HepG2 (cell line): ENCODE data around the gene GRIK4. TPM values are rescaled to one million over a fixed set of nuclear protein-coding genes. Genes with fewer than 3 reads are reported as not detected.

ENCODE experiments used
- ATAC-seq: fragments of 200-7000 bp; cut with Tn5 transposase; 3 replicates; pipeline ENCODE4 v1.9.1; 2020; ENCODE audit warnings: mild to moderate bottlenecking, moderate library complexity
- BruUV-seq: library from RNA; stranded (reverse); fragments of 400-500 nt; replicated peaks from 2 replicates; lab custom pipeline; 2021; lab: Mats Ljungman, UMichigan
- CTCF ChIA-PET: fragments of 300-600 bp; formaldehyde crosslinking; extraction: SDS; loops from one replicate; lab custom pipeline; 2021; ENCODE audit warnings: low total read pairs, inconsistent platforms, low intra/inter-chr PET ratio; lab: Yijun Ruan, JAX
- POLR2A ChIA-PET: fragments of 350-600 bp; sonication (Branson Sonifier 250); formaldehyde crosslinking; loops from one replicate; lab custom pipeline; 2020; ENCODE audit warnings: antibody characterized with exemption, inconsistent platforms; lab: Yijun Ruan, JAX
- DNase-seq: peaks from one replicate; pipeline ENCODE4 v3.0.0-alpha.2; 2015; ENCODE audit warnings: low spot score
- FAIRE-seq: peaks from 3 replicates; lab custom pipeline; 2011; peaks lifted over from hg19 to GRCh38; lab: Jason Lieb, UNC
- H2AFZ ChIP-seq: one replicate; pipeline ENCODE4 v1.6.1; 2011; ENCODE audit warnings: low read length, inconsistent platforms
- H3K27ac ChIP-seq: fragments of 300-600 bp; 3 replicates; pipeline ENCODE4 v1.8.0; 2011; ENCODE audit warnings: mixed run types, mild to moderate bottlenecking, mixed read lengths, low read length, inconsistent platforms; ENCODE audit not compliant: insufficient read depth; ENCODE audit errors: extremely low read length
- H3K27me3 ChIP-seq, 2 experiments: fragments of 200-600 bp in 1 of 2; 2 replicates in 1 of 2; 3 replicates in 1 of 2; pipeline versions ENCODE4 v1.6.0 to v1.8.0; 2011; ENCODE audit warnings: low read length in 2 of 2, mild to moderate bottlenecking in 2 of 2, moderate library complexity in 2 of 2, inconsistent platforms in 1 of 2; ENCODE audit not compliant: insufficient read depth in 2 of 2, control insufficient read depth in 1 of 2
- H3K36me3 ChIP-seq, 2 experiments: fragments of 200-600 bp in 1 of 2; replicated peaks in 1 of 2; 2 replicates in 1 of 2; 3 replicates in 1 of 2; pipeline versions ENCODE4 v1.5.1 to v1.8.0; 2011; ENCODE audit warnings: low read length in 2 of 2, inconsistent platforms in 1 of 2; ENCODE audit not compliant: insufficient read depth in 2 of 2, control insufficient read depth in 1 of 2
- H3K4me1 ChIP-seq: 2 replicates; pipeline ENCODE4 v1.5.1; 2012; ENCODE audit warnings: low read length, inconsistent platforms; ENCODE audit not compliant: insufficient read depth
- H3K4me2 ChIP-seq: 2 replicates; pipeline ENCODE4 v1.6.0; 2011; ENCODE audit warnings: low read depth, low read length, inconsistent platforms
- H3K4me3 ChIP-seq, 3 experiments: fragments of 200-600 bp in 1 of 3; sonication (generic), shearing (Covaris generic) in 1 of 3; replicated peaks in 1 of 3; 2 replicates each; pipeline ENCODE4 v1.5.1; 2011 to 2016; ENCODE audit warnings: low read length in 3 of 3, inconsistent platforms in 2 of 3, low read depth in 2 of 3, mild to moderate bottlenecking in 2 of 3, control low read depth in 1 of 3, mixed read lengths in 1 of 3; ENCODE audit not compliant: insufficient read depth in 1 of 3
- H3K79me2 ChIP-seq: one replicate; pipeline ENCODE4 v1.6.1; 2011; ENCODE audit warnings: low read length, inconsistent platforms; ENCODE audit not compliant: insufficient read depth
- H3K9ac ChIP-seq: 2 replicates; pipeline ENCODE4 v1.6.0; 2011; ENCODE audit warnings: mild to moderate bottlenecking, low read depth, low read length, inconsistent platforms; ENCODE audit not compliant: insufficient read depth
- H3K9me3 ChIP-seq: 2 replicates; pipeline ENCODE4 v1.5.1; 2012; ENCODE audit warnings: mild to moderate bottlenecking, low read length
- H4K20me1 ChIP-seq: 2 replicates; pipeline ENCODE4 v1.6.0; 2011; ENCODE audit warnings: inconsistent platforms, mild to moderate bottlenecking, low read length, moderate library complexity; ENCODE audit not compliant: insufficient read depth
- JUND ChIP-seq: sonication (generic); formaldehyde crosslinking; IDR thresholded peaks from 2 replicates; pipeline ENCODE4 v1.8.0; 2022; ENCODE audit warnings: mild to moderate bottlenecking, missing genetic modification reagents
- PRPF4 ChIP-seq: fragments of 200-400 bp; formaldehyde crosslinking; IDR thresholded peaks from 2 replicates; pipeline ENCODE4 v1.6.1; 2016; ENCODE audit warnings: low read length, low read depth; ENCODE audit not compliant: poor library complexity, severe bottlenecking
- SIN3A ChIP-seq: IDR thresholded peaks from 2 replicates; pipeline ENCODE4 v1.6.1; 2011; ENCODE audit warnings: low read depth, mild to moderate bottlenecking, control low read depth, low read length, borderline replicate concordance
- SNAPC4 ChIP-seq: sonication (generic); formaldehyde crosslinking; IDR thresholded peaks from 2 replicates; pipeline ENCODE4 v1.4.0; 2020; ENCODE audit warnings: mild to moderate bottlenecking, missing genetic modification reagents
- STAT5B ChIP-seq: sonication (generic); formaldehyde crosslinking; IDR thresholded peaks from 2 replicates; pipeline ENCODE4 v1.4.0; 2020; ENCODE audit warnings: missing genetic modification reagents
- ZBTB40 ChIP-seq, 2 experiments: fragments of 450-650 bp in 1 of 2; sonication (generic) in 1 of 2; formaldehyde crosslinking in 1 of 2; IDR thresholded peaks; 2 replicates each; pipeline versions ENCODE4 v1.6.1 to v1.8.0; 2016 to 2022; ENCODE audit warnings: antibody characterized with exemption in 1 of 2, mild to moderate bottlenecking in 1 of 2, missing genetic modification reagents in 1 of 2
- ZNF678 ChIP-seq: sonication (generic); formaldehyde crosslinking; IDR thresholded peaks from 2 replicates; pipeline ENCODE4 v1.4.0; 2020; ENCODE audit warnings: mild to moderate bottlenecking, missing genetic modification reagents
- ZNF83 ChIP-seq: sonication (generic); formaldehyde crosslinking; IDR thresholded peaks from 2 replicates; pipeline ENCODE4 v1.4.0; 2020; ENCODE audit warnings: missing genetic modification reagents, mild to moderate bottlenecking, borderline replicate concordance
- WGBS: methylation state at CpG from one replicate; pipeline ENCODE4 v1.1.6; 2017; ENCODE audit warnings: low lambda C conversion rate; 5-methylcytosine and 5-hydroxymethylcytosine counted together
- in situ Hi-C: cut with HindIII; loops from 2 replicates; pipeline ENCODE4 v1.10.0; 2017; ENCODE audit warnings: low pct_unique_long_range_greater_than_20kb; ENCODE audit not compliant: extremely low pct_ligation_motif_present
- intact Hi-C: fragments of 100-400 bp; cut with micrococcal nuclease; formaldehyde crosslinking; loops from one replicate; pipeline ENCODE4 v1.10.0; 2022; ENCODE audit not compliant: unreplicated experiment
- polyA plus RNA-seq, 8 experiments: library from polyadenylated mRNA; depleted of rRNA in 3 of 8; stranded (reverse) in 7 of 8; unstranded in 1 of 8; fragments of >200 nt; fragmentation: Illumina TruSeq in 4 of 8; extraction: Trizol in 4 of 8; gene quantifications; 2 replicates each; pipeline versions ENCODE4 v1.2.1 to v1.2.3, GENCODE V29; 2011 to 2016; ENCODE audit warnings: low read depth in 4 of 8, missing spikeins in 1 of 8, mixed read lengths in 1 of 8; ENCODE audit not compliant: insufficient read depth in 1 of 8
- total RNA-seq, 5 experiments: library from RNA; depleted of rRNA; stranded (reverse); fragments of >200 nt; fragmentation: Illumina TruSeq; extraction: Trizol; gene quantifications; 2 replicates each; pipeline ENCODE4 v1.2.3, GENCODE V29; 2016; ENCODE audit warnings: low read depth in 1 of 5
- TF ChIP-seq, protein P1 (sequence below), 2 experiments: fragments of 450-650 bp in 1 of 2; sonication (generic) in 1 of 2; formaldehyde crosslinking; IDR thresholded peaks; 2 replicates each; pipeline versions ENCODE4 v1.5.0 to v1.8.0; 2020 to 2022; ENCODE audit warnings: mild to moderate bottlenecking in 1 of 2, missing genetic modification reagents in 1 of 2

GRIK4 gene
- total and polyA plus RNA-seq, 2 of the 13 experiments (the other 11 are each of a cell fraction or from before 2014, with no cell fraction given) = 0.04 to 0.07 TPM

DNA sequence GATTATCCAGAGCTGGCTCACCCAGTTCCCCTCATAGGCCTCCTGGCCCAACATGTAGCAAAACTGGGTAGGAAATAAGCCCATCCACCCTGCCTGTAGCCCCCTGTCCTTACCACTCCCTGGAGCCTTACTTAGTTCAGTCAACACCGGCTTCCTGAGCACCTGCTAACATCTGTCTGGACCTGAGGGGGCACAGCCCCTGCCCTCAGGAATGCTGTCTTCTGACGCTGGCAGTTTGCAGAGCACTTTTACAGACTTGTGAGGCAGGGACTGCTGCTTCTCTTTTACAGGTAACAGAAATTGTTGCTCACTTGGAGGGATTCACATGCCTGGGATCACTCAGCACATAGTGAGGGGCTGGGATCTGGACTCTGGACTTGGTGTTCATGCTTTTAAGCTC is 360.4 kb downstream of the GRIK4 start:
- DNase-seq (no peak), ATAC-seq (no peak; the same call in 2 of the 3 replicates), FAIRE-seq (no peak)
- POLR2A ChIA-PET = no interaction called here
- Histone ChIP-seq H3K4me3 (no peak overlapping the region), H2AFZ (no peak overlapping the region), H3K4me2 (no peak overlapping the region), H3K27me3 (no peaks in the 10 kb centered on the region; a peak in 3 of 5 replicates), H3K4me1 (peaks cover 10% of the 10 kb centered on the region), H3K9me3 (no peaks in the 10 kb centered on the region), H3K79me2 (no peaks in the 10 kb centered on the region), H4K20me1 (no peaks in the 10 kb centered on the region), H3K36me3 (no peaks in the 10 kb centered on the region), H3K27ac (no peak overlapping the region), H3K9ac (no peak overlapping the region)
- intact Hi-C loops = no loop called here
- no TSS peak for BruUV-seq
- in situ Hi-C loops = no loop called here
- CTCF ChIA-PET = no interaction called here
- WGBS = 0% methylated on average over 1 of the region's 2 CpGs
- no peak for TF ChIP-seq ZNF83 (CRISPR knock-in tag)
- TF ChIP-seq, protein P1, sequence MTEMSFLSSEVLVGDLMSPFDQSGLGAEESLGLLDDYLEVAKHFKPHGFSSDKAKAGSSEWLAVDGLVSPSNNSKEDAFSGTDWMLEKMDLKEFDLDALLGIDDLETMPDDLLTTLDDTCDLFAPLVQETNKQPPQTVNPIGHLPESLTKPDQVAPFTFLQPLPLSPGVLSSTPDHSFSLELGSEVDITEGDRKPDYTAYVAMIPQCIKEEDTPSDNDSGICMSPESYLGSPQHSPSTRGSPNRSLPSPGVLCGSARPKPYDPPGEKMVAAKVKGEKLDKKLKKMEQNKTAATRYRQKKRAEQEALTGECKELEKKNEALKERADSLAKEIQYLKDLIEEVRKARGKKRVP (CRISPR knock-in tag; IDR thresholded peaks at IDR 0.05) = no peak
- TF ChIP-seq ZNF678 (CRISPR knock-in tag) = no peak
- no peak for TF ChIP-seq PRPF4
- TF ChIP-seq SIN3A = no peak
- TF ChIP-seq STAT5B (CRISPR knock-in tag) = no peak
- no peak for TF ChIP-seq JUND (CRISPR knock-in tag)
- TF ChIP-seq SNAPC4 (CRISPR knock-in tag) = no peak
- no peak for TF ChIP-seq ZBTB40 (IDR thresholded peaks at IDR 0.05)
- TF ChIP-seq ZBTB40 (CRISPR knock-in tag; IDR thresholded peaks at IDR 0.05) = no peak
